B cell (primary cell): ENCODE measurements around the gene GIMD1.

Source experiments
- CTCF ChIP-seq: fragments of 200-600 bp; IDR thresholded peaks from one replicate; pipeline ENCODE4 v1.8.0; 2022; ENCODE audit warnings: antibody characterized with exemption, mild to moderate bottlenecking
- EZH2 ChIP-seq: IDR thresholded peaks from 2 replicates; pipeline ENCODE4 v1.6.1; 2012; ENCODE audit warnings: borderline replicate concordance, low read depth, mild to moderate bottlenecking, moderate library complexity, low read length; ENCODE audit not compliant: insufficient read depth, poor library complexity, severe bottlenecking

GRCh38 chr4:106384878-106385277, 16.3 kb upstream of the GIMD1 start:
- no peak for TF ChIP-seq CTCF
- no peak for TF ChIP-seq EZH2
